ENCODE measurements around the gene TOX2.

TOX2 gene

GRCh38 chr20:43914311-43915210 is at the start of gene TOX2:
TOX2 (plus strand) TSS chr20:43914852; CDS start chr20:43914892, 40 bp downstream.
- no peak for TF ChIP-seq CTCF (IDR thresholded peaks at IDR 0.05)

- no peak for TF ChIP-seq CTCF (IDR thresholded peaks at IDR 0.05)
Measured at GRCh38 chr20:43868091-43868490, 46.6 kb upstream of the TOX2 start.

- no peak for TF ChIP-seq CTCF (IDR thresholded peaks at IDR 0.05)
Measured at GRCh38 chr20:43870484-43870883, 44.2 kb upstream of the TOX2 start.

DNA sequence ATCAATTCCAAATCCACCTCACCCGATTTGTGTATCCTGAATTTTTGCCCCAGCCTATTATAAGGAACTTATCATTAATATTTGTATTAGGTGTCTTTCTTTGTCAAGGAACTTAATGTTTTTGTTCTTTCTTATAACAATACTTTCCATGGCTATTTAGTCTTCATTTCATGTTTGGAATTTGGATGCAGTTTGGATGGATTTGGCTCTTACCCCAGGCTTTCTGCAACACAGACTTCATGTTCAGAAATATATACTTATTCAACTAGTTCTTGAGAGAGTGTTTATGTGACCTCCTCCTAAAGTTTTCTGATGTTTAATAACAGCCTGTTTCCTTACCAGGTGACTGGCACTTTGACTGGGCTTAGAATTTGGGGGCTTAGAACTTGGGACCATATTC is 35.9 kb upstream of the TOX2 start:
- TF ChIP-seq CTCF (IDR thresholded peaks at IDR 0.05), result no peak

DNA sequence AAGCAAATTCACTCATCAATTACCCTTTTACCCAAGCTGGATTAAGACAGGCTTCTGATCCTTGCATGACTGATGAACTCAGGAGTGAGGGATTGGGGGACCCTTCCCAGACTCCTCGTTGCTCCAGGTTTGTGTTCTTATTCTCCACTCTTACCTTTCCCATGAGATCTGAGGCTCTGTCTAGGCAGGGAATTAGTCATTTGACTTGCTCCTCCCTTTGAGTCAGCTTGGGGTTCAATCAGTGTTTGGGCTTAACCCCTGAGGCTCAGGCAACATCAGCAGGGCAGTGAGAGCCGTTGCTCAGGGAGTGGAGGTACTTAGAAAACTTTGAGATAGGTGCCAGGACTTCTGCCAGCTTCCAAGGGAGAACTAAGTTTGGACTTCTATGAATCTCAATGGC is 20.7 kb upstream of the TOX2 start:
- TF ChIP-seq CTCF (IDR thresholded peaks at IDR 0.05), result no peak

- no peak for TF ChIP-seq CTCF (IDR thresholded peaks at IDR 0.05)
Measured at GRCh38 chr20:43894491-43894890, 20.2 kb upstream of the TOX2 start.

GRCh38 chr20:43895235-43895634 is 19.4 kb upstream of the TOX2 start:
- no peak for TF ChIP-seq CTCF (IDR thresholded peaks at IDR 0.05)

All from LNCAP (cell line).